ENCODE measurements around the gene CAPNS1. TPM values are rescaled to one million over a fixed set of nuclear protein-coding genes. Genes with fewer than 3 reads are reported as not detected.

Gene CAPNS1
- total and polyA plus RNA-seq, 2 of the 13 experiments (the other 11 are each of a cell fraction or from before 2014, with no cell fraction given), result 322 to 526 TPM

DNA sequence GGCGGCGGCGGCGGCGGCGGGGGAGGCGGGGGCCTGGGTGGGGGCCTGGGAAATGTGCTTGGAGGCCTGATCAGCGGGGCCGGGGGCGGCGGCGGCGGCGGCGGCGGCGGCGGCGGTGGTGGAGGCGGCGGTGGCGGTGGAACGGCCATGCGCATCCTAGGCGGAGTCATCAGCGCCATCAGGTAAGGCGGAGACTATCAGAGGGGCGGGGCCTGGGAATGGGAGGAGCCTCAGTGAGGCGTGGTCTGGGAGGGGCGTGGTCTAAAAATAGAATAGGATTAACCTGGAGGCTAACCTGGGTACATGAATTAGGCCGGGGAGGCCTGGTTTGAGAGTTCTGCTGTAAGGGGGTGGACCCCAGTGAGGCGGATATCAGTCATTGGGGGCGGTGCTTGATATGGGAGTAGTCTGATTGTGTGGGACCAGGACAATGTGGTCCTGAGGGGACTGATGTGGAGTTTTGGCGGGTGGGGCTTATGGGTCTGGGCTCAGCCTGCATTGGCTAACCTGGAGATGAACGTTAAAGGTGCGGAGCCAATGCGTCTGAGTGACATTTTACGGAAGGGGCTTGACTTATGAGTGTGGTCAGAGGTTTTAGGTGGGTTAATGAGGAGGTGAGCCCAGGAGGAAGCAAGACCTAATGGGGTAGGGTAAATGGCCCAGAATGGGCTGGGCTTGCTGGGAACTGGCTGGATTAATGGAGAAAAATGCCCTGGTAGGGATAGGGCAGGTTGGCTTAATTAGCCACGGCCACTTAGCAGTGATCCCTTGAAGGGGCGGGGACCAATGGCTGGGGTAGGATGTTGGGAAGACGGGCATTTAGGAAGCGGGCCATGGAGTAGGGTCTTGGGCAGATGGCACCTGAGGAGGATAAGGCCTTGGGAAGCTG, 1.4 kb downstream of the CAPNS1 start:
- FAIRE-seq (peak; percentile 56), ATAC-seq (peak; percentile 54), DNase-seq (ENCODE audit: low spot score) (peak; percentile 73)
- H3K4me3 ChIP-seq (replicated peaks in 1 of 3; ENCODE audit: insufficient read depth in 1 of 3, low read depth in 2 of 3, low read length in 3 of 3), result peak overlapping the region; percentile 79 to 100 (median 98); a peak in 5 of 6 replicates
- no peak overlapping the region for H2AFZ ChIP-seq (ENCODE audit: low read length)
- 42% methylated on average over 24 of the region's 42 CpGs for WGBS (ENCODE audit: low lambda C conversion rate)
- BruUV-seq (replicated peaks), result no TSS peak
- H3K4me2 ChIP-seq (ENCODE audit: low read depth, low read length), result peak overlapping the region; percentile 69
- in situ Hi-C loops (cut with HindIII; ENCODE audit: extremely low pct_ligation_motif_present, low pct_unique_long_range_greater_than_20kb) (no loop called here), intact Hi-C loops (cut with micrococcal nuclease; ENCODE audit: unreplicated experiment) (loop anchor here (2.0 kb wide), 1 partner anchor 14 kb away; no protein-coding TSS in a partner anchor)
- no peaks in the 10 kb centered on the region for H3K9me3 ChIP-seq (ENCODE audit: low read length)
- peaks cover 18% of the 10 kb centered on the region for H3K4me1 ChIP-seq (ENCODE audit: insufficient read depth, low read length)
- H3K27me3 ChIP-seq (ENCODE audit: control insufficient read depth in 1 of 2, insufficient read depth in 2 of 2, low read length in 2 of 2), result no peaks in the 10 kb centered on the region; a peak in 1 of 5 replicates
- peaks cover 8% of the 10 kb centered on the region for H4K20me1 ChIP-seq (ENCODE audit: insufficient read depth, low read length)
- H3K27ac ChIP-seq (ENCODE audit: extremely low read length, insufficient read depth, low read length), result no peak overlapping the region
- H3K79me2 ChIP-seq (ENCODE audit: insufficient read depth, low read length), result peaks cover 16% of the 10 kb centered on the region
- ChIA-PET POLR2A (interaction anchor here (2.0 kb wide), 3 partner anchors 13 to 26 kb away, joined by 11 to 51 read pairs (median 14); partner anchors contain the start of genes POLR2I and TBCB), CTCF (ENCODE audit: low intra/inter-chr PET ratio, low total read pairs) (no interaction called here)
- peaks cover 17 to 27% of the 10 kb centered on the region in 2 experiments for H3K36me3 ChIP-seq (replicated peaks in 1 of 2; ENCODE audit: control insufficient read depth in 1 of 2, insufficient read depth in 2 of 2, low read length in 2 of 2)
- H3K9ac ChIP-seq (ENCODE audit: insufficient read depth, low read depth, low read length), result peak overlapping the region; percentile 99; the same call in 1 of the 2 replicates
- TF ChIP-seq SP4 (CRISPR knock-in tag; IDR thresholded peaks at IDR 0.05) (peak; percentile 58; the same call in 1 of the 2 replicates), SPEN (CRISPR knock-in tag; IDR thresholded peaks at IDR 0.05; ENCODE audit: low read depth) (peak; percentile 21; the same call in 1 of the 2 replicates), ZSCAN30 (CRISPR knock-in tag; IDR thresholded peaks at IDR 0.05) (no peak), JDP2 (CRISPR knock-in tag; IDR thresholded peaks at IDR 0.05; ENCODE audit: borderline replicate concordance) (no peak), POLR2A (IDR thresholded peaks at IDR 0.05; ENCODE audit: insufficient read depth in 1 of 2, low read depth in 2 of 2, low read length in 2 of 2) (peak in 1 of 2 experiments; percentile 25; a peak in 1 of 4 replicates), MXI1 (IDR thresholded peaks at IDR 0.05; ENCODE audit: borderline replicate concordance, low read depth, low read length) (peak; percentile 53; the same call in 1 of the 3 replicates), AHR (CRISPR knock-in tag; IDR thresholded peaks at IDR 0.05) (no peak), YY1 (IDR thresholded peaks at IDR 0.05; ENCODE audit: insufficient read depth, insufficient replicate concordance, low read depth, low read length) (peak; percentile 47), SP1 (IDR thresholded peaks at IDR 0.05) (no peak), SP1 (CRISPR knock-in tag; IDR thresholded peaks at IDR 0.05) (peak; percentile 29; the same call in 1 of the 2 replicates), ZNF441 (CRISPR knock-in tag; IDR thresholded peaks at IDR 0.05; ENCODE audit: borderline replicate concordance) (no peak), SAP130 (CRISPR knock-in tag; IDR thresholded peaks at IDR 0.05; ENCODE audit: low read depth) (peak; percentile 0; the same call in 1 of the 2 replicates), FOXA1 (IDR thresholded peaks at IDR 0.05) (no peak), FOXA1 (CRISPR knock-in tag; IDR thresholded peaks at IDR 0.05) (no peak)
- TF ChIP-seq, protein P1, sequence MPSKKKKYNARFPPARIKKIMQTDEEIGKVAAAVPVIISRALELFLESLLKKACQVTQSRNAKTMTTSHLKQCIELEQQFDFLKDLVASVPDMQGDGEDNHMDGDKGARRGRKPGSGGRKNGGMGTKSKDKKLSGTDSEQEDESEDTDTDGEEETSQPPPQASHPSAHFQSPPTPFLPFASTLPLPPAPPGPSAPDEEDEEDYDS (CRISPR knock-in tag; IDR thresholded peaks at IDR 0.05), result peak; percentile 90
- TF ChIP-seq, protein P2, sequence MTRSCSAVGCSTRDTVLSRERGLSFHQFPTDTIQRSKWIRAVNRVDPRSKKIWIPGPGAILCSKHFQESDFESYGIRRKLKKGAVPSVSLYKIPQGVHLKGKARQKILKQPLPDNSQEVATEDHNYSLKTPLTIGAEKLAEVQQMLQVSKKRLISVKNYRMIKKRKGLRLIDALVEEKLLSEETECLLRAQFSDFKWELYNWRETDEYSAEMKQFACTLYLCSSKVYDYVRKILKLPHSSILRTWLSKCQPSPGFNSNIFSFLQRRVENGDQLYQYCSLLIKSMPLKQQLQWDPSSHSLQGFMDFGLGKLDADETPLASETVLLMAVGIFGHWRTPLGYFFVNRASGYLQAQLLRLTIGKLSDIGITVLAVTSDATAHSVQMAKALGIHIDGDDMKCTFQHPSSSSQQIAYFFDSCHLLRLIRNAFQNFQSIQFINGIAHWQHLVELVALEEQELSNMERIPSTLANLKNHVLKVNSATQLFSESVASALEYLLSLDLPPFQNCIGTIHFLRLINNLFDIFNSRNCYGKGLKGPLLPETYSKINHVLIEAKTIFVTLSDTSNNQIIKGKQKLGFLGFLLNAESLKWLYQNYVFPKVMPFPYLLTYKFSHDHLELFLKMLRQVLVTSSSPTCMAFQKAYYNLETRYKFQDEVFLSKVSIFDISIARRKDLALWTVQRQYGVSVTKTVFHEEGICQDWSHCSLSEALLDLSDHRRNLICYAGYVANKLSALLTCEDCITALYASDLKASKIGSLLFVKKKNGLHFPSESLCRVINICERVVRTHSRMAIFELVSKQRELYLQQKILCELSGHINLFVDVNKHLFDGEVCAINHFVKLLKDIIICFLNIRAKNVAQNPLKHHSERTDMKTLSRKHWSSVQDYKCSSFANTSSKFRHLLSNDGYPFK (CRISPR knock-in tag; IDR thresholded peaks at IDR 0.05; ENCODE audit: borderline replicate concordance), result 0 out of 2 replicates have a peak, but pooled peaks have one; percentile 17

Data from HepG2 (cell line).